ENCODE results near the gene SRSF9. TPM values are rescaled to one million over a fixed set of nuclear protein-coding genes. Genes with fewer than 3 reads are reported as not detected.

SRSF9 gene
- total and polyA plus RNA-seq, 2 of the 4 experiments (the other 2 are of a cell fraction), result 102 to 143 TPM

DNA sequence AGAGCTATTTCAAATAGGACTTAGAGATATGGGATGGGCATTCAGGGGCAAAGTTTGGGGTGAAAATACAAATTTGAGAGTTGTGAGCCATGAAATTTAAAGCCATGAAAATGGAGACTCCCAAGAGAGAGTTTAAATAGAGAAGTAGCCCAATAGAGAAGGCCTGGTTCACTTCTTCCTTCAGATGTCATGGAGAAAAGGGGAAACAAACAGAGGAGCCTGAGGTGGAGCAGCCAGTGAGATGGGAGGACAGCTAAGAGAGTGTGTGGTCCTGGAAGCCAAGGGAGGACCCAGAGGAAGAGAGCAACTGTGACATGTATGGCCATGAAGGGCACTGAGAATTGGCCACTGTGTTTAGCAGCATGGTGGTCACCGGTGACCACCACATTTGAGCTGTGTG is 14.1 kb upstream of the SRSF9 start:
- no peak overlapping the region for H3K4me2 ChIP-seq (ENCODE audit: low read depth, low read length)
- no peak for ATAC-seq (ENCODE audit: low read depth)
- BruUV-seq (replicated peaks), result no TSS peak

More for the DNA sequence above, 14.1 kb upstream of the SRSF9 start:
- Histone ChIP-seq H3K27ac (ENCODE audit: insufficient read depth, low read length) (no peak overlapping the region), H3K9ac (ENCODE audit: low read depth, low read length) (no peak overlapping the region), H2BK20ac (ENCODE audit: low read depth, low read length) (no peak overlapping the region), H3K14ac (replicated peaks; ENCODE audit: low read depth, low read length) (no peak overlapping the region), H3K9me3 (ENCODE audit: control insufficient read depth, insufficient read depth, low read length) (no peaks in the 10 kb centered on the region), H3K4me1 (ENCODE audit: control insufficient read depth, insufficient read depth, low read length) (no peaks in the 10 kb centered on the region), H3K36me3 (ENCODE audit: control insufficient read depth, insufficient read depth, low read length) (peaks cover 8% of the 10 kb centered on the region), H3K18ac (ENCODE audit: low read depth, low read length) (no peak overlapping the region), H2AK9ac (replicated peaks; ENCODE audit: low read depth, low read length, poor library complexity) (no peak overlapping the region), H3K56ac (ENCODE audit: extremely low read depth, insufficient read depth, low read length) (no peak overlapping the region), H4K8ac (ENCODE audit: low read depth in 2 of 2, low read length in 2 of 2) (no peak overlapping the region), H3K9me1 (ENCODE audit: insufficient read depth, low read length) (peaks cover 4% of the 10 kb centered on the region; the same call in 1 of the 2 replicates), H2BK5ac (ENCODE audit: low read depth, low read length, poor library complexity, severe bottlenecking) (no peak overlapping the region), H3K4me3 (ENCODE audit: insufficient read depth, low read depth, low read length) (no peak overlapping the region), H3K4ac (ENCODE audit: low read depth, low read length) (no peak overlapping the region), H2BK15ac (ENCODE audit: low read depth, low read length) (no peak overlapping the region), H3K27me3 (ENCODE audit: control insufficient read depth, insufficient read depth, low read length) (no peaks in the 10 kb centered on the region), H2BK120ac (ENCODE audit: low read depth, low read length) (no peak overlapping the region), H4K20me1 (ENCODE audit: insufficient read depth, low read length) (no peaks in the 10 kb centered on the region), H4K5ac (ENCODE audit: low read depth, low read length) (no peak overlapping the region), H3K79me1 (ENCODE audit: low read depth in 1 of 2, low read length in 2 of 2) (peaks cover 14 to 25% of the 10 kb centered on the region in 2 experiments), H2AFZ (replicated peaks; ENCODE audit: low read length, poor library complexity) (no peak overlapping the region), H2AK5ac (ENCODE audit: low read depth, low read length) (no peak overlapping the region), H3K23ac (ENCODE audit: low read depth, low read length) (no peak overlapping the region), H4K91ac (ENCODE audit: insufficient read depth, low read depth, low read length) (no peak overlapping the region)
- TF ChIP-seq RAD21 (IDR thresholded peaks at IDR 0.05; ENCODE audit: low read length) (no peak), MAZ (IDR thresholded peaks at IDR 0.05; ENCODE audit: borderline replicate concordance, low read depth, low read length) (no peak), RFX5 (IDR thresholded peaks at IDR 0.05; ENCODE audit: low read depth, low read length) (no peak), MXI1 (IDR thresholded peaks at IDR 0.05; ENCODE audit: borderline replicate concordance, low read depth, low read length) (no peak), CHD1 (IDR thresholded peaks at IDR 0.05; ENCODE audit: low read depth, low read length) (no peak), SMC3 (IDR thresholded peaks at IDR 0.05; ENCODE audit: low read depth, low read length) (no peak), BHLHE40 (IDR thresholded peaks at IDR 0.05; ENCODE audit: low read depth, low read length) (no peak), RCOR1 (IDR thresholded peaks at IDR 0.05; ENCODE audit: insufficient replicate concordance, low read length) (no peak), FOS (IDR thresholded peaks at IDR 0.05; ENCODE audit: low read depth, low read length) (no peak), CEBPB (IDR thresholded peaks at IDR 0.05; ENCODE audit: low read depth, low read length) (no peak), POLR2A (IDR thresholded peaks at IDR 0.05; ENCODE audit: low read depth, low read length) (no peak), MAFK (IDR thresholded peaks at IDR 0.05; ENCODE audit: low read depth, low read length) (no peak), NFE2L2 (IDR thresholded peaks at IDR 0.05; ENCODE audit: low read depth, low read length) (no peak)
- TF ChIP-seq, protein P1, sequence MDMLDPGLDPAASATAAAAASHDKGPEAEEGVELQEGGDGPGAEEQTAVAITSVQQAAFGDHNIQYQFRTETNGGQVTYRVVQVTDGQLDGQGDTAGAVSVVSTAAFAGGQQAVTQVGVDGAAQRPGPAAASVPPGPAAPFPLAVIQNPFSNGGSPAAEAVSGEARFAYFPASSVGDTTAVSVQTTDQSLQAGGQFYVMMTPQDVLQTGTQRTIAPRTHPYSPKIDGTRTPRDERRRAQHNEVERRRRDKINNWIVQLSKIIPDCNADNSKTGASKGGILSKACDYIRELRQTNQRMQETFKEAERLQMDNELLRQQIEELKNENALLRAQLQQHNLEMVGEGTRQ (IDR thresholded peaks at IDR 0.05; ENCODE audit: low read depth, low read length), result no peak
- TF ChIP-seq, protein P2, sequence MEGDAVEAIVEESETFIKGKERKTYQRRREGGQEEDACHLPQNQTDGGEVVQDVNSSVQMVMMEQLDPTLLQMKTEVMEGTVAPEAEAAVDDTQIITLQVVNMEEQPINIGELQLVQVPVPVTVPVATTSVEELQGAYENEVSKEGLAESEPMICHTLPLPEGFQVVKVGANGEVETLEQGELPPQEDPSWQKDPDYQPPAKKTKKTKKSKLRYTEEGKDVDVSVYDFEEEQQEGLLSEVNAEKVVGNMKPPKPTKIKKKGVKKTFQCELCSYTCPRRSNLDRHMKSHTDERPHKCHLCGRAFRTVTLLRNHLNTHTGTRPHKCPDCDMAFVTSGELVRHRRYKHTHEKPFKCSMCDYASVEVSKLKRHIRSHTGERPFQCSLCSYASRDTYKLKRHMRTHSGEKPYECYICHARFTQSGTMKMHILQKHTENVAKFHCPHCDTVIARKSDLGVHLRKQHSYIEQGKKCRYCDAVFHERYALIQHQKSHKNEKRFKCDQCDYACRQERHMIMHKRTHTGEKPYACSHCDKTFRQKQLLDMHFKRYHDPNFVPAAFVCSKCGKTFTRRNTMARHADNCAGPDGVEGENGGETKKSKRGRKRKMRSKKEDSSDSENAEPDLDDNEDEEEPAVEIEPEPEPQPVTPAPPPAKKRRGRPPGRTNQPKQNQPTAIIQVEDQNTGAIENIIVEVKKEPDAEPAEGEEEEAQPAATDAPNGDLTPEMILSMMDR (conservative IDR thresholded peaks at IDR 0.05; ENCODE audit: low read depth, low read length), result no peak
- TF ChIP-seq, protein P3, sequence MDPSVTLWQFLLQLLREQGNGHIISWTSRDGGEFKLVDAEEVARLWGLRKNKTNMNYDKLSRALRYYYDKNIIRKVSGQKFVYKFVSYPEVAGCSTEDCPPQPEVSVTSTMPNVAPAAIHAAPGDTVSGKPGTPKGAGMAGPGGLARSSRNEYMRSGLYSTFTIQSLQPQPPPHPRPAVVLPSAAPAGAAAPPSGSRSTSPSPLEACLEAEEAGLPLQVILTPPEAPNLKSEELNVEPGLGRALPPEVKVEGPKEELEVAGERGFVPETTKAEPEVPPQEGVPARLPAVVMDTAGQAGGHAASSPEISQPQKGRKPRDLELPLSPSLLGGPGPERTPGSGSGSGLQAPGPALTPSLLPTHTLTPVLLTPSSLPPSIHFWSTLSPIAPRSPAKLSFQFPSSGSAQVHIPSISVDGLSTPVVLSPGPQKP (IDR thresholded peaks at IDR 0.05; ENCODE audit: borderline replicate concordance, low read depth, low read length), result no peak
- in situ Hi-C loops (cut with MboI; ENCODE audit: low sequenced_read_pairs) (no loop called here), intact Hi-C loops (cut with micrococcal nuclease) (no loop called here), dilution Hi-C loops (cut with HindIII; ENCODE audit: low sequenced_read_pairs, unreplicated experiment) (no loop called here)
- 100% methylated on average over 1 of the region's 1 CpG; no CpG with 5 or more reads in 1 of the 2 experiments for WGBS, 2 experiments (ENCODE audit: extremely low coverage in 2 of 2, insufficient read length in 1 of 2)
- no peak for DNase-seq
- CTCF ChIA-PET, result no interaction called here
- POLR2A ChIA-PET (ENCODE audit: unreplicated experiment), result interaction anchor here (0.6 kb wide), 1 partner anchor 24 kb away, joined by 3 read pairs; no protein-coding TSS in a partner anchor
